ENCODE data around the gene TMEM185B.
A peak's percentile ranks its signal among the peaks of the same experiment; 100 is the strongest.

Gene TMEM185B

GRCh38 chr2:120204945-120205670 is 18.1 kb downstream of the TMEM185B start:
- no peak for DNase-seq

DNA sequence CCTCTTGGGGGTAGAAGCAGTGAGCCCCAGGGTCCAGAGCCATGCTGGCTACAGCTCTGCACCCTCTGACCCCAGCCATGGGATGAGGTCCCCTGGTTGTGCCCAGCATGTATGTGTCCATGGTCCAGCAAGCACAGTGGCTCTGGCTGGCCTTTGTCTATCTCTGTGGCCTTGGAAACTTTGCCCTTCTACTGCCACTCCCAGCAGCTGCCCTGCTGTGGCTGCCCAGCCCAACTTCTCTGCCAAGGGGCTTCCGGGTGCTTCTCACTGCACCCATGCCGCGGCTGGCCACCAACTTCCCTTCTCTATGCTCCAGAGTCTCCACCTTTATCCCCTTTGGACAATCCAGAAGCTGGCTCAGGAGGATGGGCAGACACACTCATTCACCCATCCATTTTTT is 18.8 kb downstream of the TMEM185B start:
- DNase-seq, result no peak

- no peak for DNase-seq
These were observed 19.2 kb downstream of the TMEM185B start for GRCh38 chr2:120204022-120204405.

DNA sequence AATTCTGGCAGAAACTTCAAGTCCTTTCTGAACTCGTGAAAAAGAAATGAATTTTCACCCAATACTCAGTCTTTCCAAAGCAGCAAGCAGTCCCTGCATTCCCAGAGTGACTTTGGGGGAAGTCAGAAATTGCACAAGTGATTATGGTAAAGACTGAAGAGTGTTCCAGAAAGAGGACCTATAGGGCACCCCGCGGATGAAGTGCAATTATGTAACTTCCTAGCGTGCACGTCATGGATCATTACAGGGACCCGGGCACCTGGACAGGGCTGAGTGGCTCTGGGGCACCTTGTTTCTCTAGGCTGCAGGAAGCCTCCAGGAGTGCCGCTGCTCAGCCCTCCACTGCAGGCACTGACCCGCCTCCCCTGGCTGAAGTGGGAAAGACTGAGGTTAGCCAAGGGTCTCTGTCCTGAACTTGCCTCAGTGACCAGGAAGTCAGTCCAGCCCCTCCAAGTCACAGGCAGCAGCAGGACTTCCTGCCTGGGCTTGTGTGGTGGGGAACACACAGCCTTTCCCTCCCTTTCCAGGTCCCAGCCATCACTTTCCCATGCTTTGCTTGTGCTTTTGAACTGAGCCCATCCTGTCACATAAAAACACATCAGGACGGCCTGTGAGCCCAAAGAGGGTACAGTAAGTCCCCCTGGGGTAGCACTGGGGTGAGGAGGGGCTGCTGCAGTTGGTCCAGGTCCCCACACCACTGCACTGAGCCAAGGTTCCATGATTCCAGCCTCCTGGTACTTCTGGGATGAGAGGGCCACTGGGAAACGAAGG is 19.8 kb downstream of the TMEM185B start:
- peak; percentile 82 to 92 (median 86) for DNase-seq

DNA sequence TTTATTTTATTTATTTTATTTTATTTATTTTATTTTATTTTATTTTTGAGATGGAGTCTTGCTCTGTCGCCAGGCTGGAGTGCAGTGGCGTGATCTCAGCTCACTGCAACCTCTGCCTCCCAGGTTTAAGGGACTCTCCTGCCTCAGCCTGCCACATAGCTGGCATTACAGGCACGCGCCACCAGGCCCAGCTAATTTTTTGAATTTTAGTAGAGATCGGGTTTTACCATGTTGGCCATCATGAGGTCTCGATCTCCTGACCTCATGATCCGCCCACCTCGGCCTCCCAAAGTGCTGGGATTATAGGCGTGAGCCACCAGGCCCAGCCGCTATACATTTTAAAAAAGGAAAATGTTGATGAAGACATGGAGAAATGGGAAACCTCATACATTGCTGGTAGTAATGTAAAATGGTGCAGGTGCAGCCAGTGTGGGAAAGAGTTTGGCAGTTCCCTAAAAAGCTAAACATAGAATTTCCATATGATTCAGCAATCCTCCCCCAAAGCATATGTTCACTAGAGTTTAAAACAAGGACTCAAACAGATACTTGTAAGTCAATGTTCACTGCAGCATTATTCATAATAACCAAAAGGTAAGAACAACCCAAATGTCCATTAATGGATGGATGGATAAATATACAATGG is 23.3 kb downstream of the TMEM185B start:
- DNase-seq, result peak in 2 of 3 donors; percentile 18 to 36

GRCh38 chr2:120195553-120195952 is 27.6 kb downstream of the TMEM185B start:
- no peak for DNase-seq

GRCh38 chr2:120192280-120192679 is 30.9 kb downstream of the TMEM185B start:
- no peak for DNase-seq

DNA sequence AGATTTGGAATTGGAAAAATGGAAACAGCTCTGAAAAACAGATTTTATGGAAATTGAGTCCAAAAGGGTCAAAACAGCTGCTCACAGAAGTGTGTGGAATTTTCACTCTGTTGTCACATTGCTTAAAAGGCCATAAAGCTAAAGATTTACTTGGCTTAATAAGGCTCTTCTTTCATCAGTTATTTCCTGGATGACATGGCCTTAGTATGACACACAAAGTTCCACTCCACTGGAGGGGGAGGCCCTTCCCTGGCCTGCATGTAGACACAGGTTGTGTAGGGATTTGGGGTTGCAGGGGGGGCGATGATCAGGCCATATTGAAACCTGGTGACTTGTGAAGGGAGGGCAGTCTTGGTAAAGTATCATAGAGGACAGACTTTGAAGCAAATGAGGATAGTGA is 34.0 kb downstream of the TMEM185B start:
- DNase-seq, result no peak

DNA sequence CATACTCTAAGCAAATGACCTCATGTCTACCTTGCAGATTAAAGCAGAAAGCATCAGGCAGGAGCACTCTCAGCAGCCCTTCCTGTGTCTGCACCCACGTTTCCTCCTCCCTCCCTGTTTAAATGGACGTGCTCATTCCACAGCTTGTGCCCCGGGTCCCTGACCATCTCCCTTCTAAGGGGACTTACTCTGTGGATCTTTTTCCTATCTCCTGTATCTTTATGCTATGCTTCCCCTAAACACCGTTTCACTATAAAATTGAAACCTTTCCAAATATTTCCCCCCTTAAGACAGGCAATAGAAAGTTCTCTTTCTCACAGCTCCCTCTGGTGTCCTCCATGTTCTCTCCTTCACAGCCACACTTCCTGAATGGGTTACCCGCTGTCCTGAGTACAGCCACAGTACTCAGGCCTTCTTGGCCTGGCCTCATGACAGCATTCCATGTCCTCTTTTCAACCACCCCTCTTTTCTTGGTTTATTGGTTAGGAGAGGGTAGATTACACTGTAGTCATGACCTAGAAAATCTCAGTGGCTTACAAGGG is 41.1 kb downstream of the TMEM185B start:
- DNase-seq, result no peak

- DNase-seq, result no peak
These were observed 43.1 kb downstream of the TMEM185B start for GRCh38 chr2:120180066-120180465.

DNA sequence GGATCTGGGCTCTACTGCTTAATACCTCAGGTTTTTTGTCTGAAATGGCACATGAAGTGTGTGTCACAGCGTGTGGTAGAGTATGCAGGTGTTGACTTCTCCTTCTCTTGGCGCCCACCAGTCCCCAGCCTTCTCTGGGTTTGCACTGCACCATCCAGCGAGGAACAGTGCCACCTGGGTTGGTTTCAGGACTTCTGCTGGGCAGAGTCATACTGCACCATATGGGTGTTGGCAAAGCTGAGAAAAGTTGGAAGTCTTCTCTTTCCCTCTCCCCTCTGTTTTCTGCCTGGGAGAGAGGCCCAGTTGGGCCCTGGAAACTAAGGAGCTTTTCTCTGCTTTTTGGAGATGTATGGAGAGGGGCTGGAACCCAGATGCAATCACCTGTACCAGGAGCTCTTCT is 43.8 kb downstream of the TMEM185B start:
- DNase-seq, result no peak

DNA sequence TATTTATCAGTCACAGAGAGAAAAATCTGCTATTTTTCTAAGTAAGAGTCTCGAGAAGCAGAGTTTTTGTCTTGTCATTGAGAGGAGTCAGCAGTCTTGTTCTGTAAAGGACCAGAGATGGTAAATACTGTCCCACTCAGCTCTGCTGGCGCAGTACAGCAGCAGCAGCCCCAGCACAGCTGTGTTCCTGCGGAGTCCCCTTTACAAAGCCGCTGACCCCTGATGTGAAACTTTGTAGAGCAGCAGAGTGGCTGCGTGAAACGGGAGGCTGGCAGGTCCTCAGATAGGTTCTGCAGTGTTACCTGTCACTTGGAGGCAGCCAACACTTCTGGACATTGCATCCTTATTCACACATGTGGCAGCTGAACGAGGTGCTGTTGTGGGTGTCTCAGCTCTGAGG is 45.2 kb downstream of the TMEM185B start:
- no peak for DNase-seq

GRCh38 chr2:120177001-120177621 is 46.1 kb downstream of the TMEM185B start:
- peak; percentile 60 to 70 (median 61) for DNase-seq

- no peak for DNase-seq
These were observed 46.7 kb downstream of the TMEM185B start for GRCh38 chr2:120176526-120176925.

- peak; percentile 81 to 90 (median 84) for DNase-seq
These were observed 48.1 kb downstream of the TMEM185B start for GRCh38 chr2:120174963-120175581.

Measured in suppressor macrophage treated with lipopolysaccharide for 1 hour (primary cell).